GM21423 (cell line): ENCODE data around the gene ETV3L.

Experiments
- ATAC-seq: cut with Tn5 transposase; IDR thresholded peaks from one replicate; pipeline ENCODE4 v1.9.1; 2021; ENCODE audit warnings: mild to moderate bottlenecking, moderate library complexity; ENCODE audit not compliant: unreplicated experiment

Gene ETV3L

GRCh38 chr1:157132616-157133167, 33.1 kb upstream of the ETV3L start:
- no peak for ATAC-seq

GRCh38 chr1:157132111-157132510, 32.5 kb upstream of the ETV3L start:
- no peak for ATAC-seq

GRCh38 chr1:157131281-157131680, 31.7 kb upstream of the ETV3L start:
- no peak for ATAC-seq

- ATAC-seq = no peak
Observed at GRCh38 chr1:157124855-157125254, 25.2 kb upstream of the ETV3L start.

GRCh38 chr1:157119448-157119847, 19.8 kb upstream of the ETV3L start:
- no peak for ATAC-seq

- ATAC-seq = no peak
Observed at GRCh38 chr1:157119008-157119407, 19.4 kb upstream of the ETV3L start.

- no peak for ATAC-seq
Observed at GRCh38 chr1:157117527-157118057, 18.0 kb upstream of the ETV3L start.

- ATAC-seq = no peak
Observed at GRCh38 chr1:157116737-157117103, 17.1 kb upstream of the ETV3L start.

- no peak for ATAC-seq
Observed at GRCh38 chr1:157115851-157116736, 16.5 kb upstream of the ETV3L start.

GRCh38 chr1:157115429-157115838, 15.8 kb upstream of the ETV3L start:
- ATAC-seq = no peak

- ATAC-seq = no peak
Observed at GRCh38 chr1:157114183-157115121, 14.8 kb upstream of the ETV3L start.

- no peak for ATAC-seq
Observed at GRCh38 chr1:157113631-157114030, 14.0 kb upstream of the ETV3L start.

- no peak for ATAC-seq
Observed at GRCh38 chr1:157113106-157113505, 13.5 kb upstream of the ETV3L start.

- no peak for ATAC-seq
Observed at GRCh38 chr1:157112186-157112867, 12.7 kb upstream of the ETV3L start.

- ATAC-seq = no peak
Observed at GRCh38 chr1:157111396-157112165, 12.0 kb upstream of the ETV3L start.

GRCh38 chr1:157110686-157111085, 11.1 kb upstream of the ETV3L start:
- no peak for ATAC-seq

- ATAC-seq = no peak
Observed at GRCh38 chr1:157110003-157110402, 10.4 kb upstream of the ETV3L start.

- no peak for ATAC-seq
Observed at GRCh38 chr1:157108448-157108847, 8.8 kb upstream of the ETV3L start.

GRCh38 chr1:157107702-157108101, 8.1 kb upstream of the ETV3L start:
- ATAC-seq = no peak

- peak; percentile 6 for ATAC-seq
Observed at GRCh38 chr1:157106813-157107189, 7.2 kb upstream of the ETV3L start.
